MM.1S (cell line): Measurements from ENCODE around the gene HEMK1.

ENCODE experiments used
- DNase-seq: peaks from one replicate; pipeline ENCODE4 v3.0.0-alpha.2; 2015
- H2AFZ ChIP-seq: fragments of 300-600 bp; sonication (generic); 2 replicates; pipeline ENCODE4 v1.6.0; 2016; ENCODE audit warnings: antibody characterized with exemption, low read length
- H3F3A ChIP-seq: fragments of 300-600 bp; sonication (generic); 2 replicates; pipeline ENCODE4 v1.6.1; 2016; ENCODE audit warnings: mild to moderate bottlenecking, antibody characterized with exemption, low read length, moderate library complexity, mixed read lengths; ENCODE audit not compliant: insufficient read depth
- H3K27ac ChIP-seq: fragments of 300-600 bp; sonication (generic); 2 replicates; pipeline ENCODE4 v1.5.1; 2016; ENCODE audit warnings: mild to moderate bottlenecking, low read length
- H3K27me3 ChIP-seq: fragments of 300-600 bp; sonication (generic); replicated peaks from 2 replicates; pipeline ENCODE4 v1.6.0; 2016; ENCODE audit warnings: low read length; ENCODE audit not compliant: insufficient read depth
- H3K36me3 ChIP-seq: fragments of 300-600 bp; sonication (generic); replicated peaks from 2 replicates; pipeline ENCODE4 v1.6.1; 2016; ENCODE audit warnings: mild to moderate bottlenecking, low read length, mixed read lengths; ENCODE audit not compliant: insufficient read depth
- H3K4me1 ChIP-seq: fragments of 300-600 bp; sonication (generic); 2 replicates; pipeline ENCODE4 v1.6.1; 2016; ENCODE audit warnings: low read length, mixed read lengths
- H3K4me2 ChIP-seq: fragments of 300-600 bp; sonication (generic); 2 replicates; pipeline ENCODE4 v1.6.0; 2016; ENCODE audit warnings: low read depth, low read length
- H3K4me3 ChIP-seq: fragments of 300-600 bp; sonication (generic); 2 replicates; pipeline ENCODE4 v1.5.1; 2016; ENCODE audit warnings: low read length, mixed read lengths
- H3K79me2 ChIP-seq: fragments of 300-600 bp; sonication (generic); 2 replicates; pipeline ENCODE4 v1.6.1; 2016; ENCODE audit warnings: mixed run types, low read length, mixed read lengths
- H3K9ac ChIP-seq: fragments of 300-600 bp; sonication (generic); 2 replicates; pipeline ENCODE4 v1.6.1; 2016; ENCODE audit warnings: low read length, mixed read lengths
- H3K9me2 ChIP-seq: fragments of 300-600 bp; sonication (generic); replicated peaks from 2 replicates; pipeline ENCODE4 v1.6.1; 2016; ENCODE audit warnings: mild to moderate bottlenecking, low read length, mixed read lengths; ENCODE audit not compliant: insufficient read depth
- H3K9me3 ChIP-seq: fragments of 300-600 bp; sonication (generic); replicated peaks from 2 replicates; pipeline ENCODE4 v1.6.1; 2016; ENCODE audit warnings: mild to moderate bottlenecking, low read length, mixed read lengths; ENCODE audit not compliant: insufficient read depth
- H4K20me1 ChIP-seq: fragments of 300-600 bp; sonication (generic); 2 replicates; pipeline ENCODE4 v1.6.1; 2016; ENCODE audit warnings: mild to moderate bottlenecking, low read length, moderate library complexity, mixed read lengths; ENCODE audit not compliant: insufficient read depth
- EZH2 ChIP-seq: fragments of 300-600 bp; sonication (generic); optimal IDR thresholded peaks from 2 replicates; pipeline ENCODE3; 2017; ENCODE audit warnings: low read depth, mild to moderate bottlenecking, antibody characterized with exemption, low read length, mixed read lengths
- EZH2phosphoT487 ChIP-seq: fragments of 300-600 bp; sonication (generic); IDR thresholded peaks from 2 replicates; pipeline ENCODE4 v1.6.1; 2018; ENCODE audit warnings: antibody characterized with exemption, low read length
- TF ChIP-seq, protein P1 (sequence below): fragments of 300-600 bp; sonication (generic); IDR thresholded peaks from 2 replicates; pipeline ENCODE4 v1.5.1; 2016; ENCODE audit warnings: antibody characterized with exemption, low read length, mixed read lengths

Gene HEMK1

GRCh38 chr3:50628601-50629000 is 59.3 kb downstream of the HEMK1 start:
- H4K20me1 ChIP-seq, result no peaks in the 10 kb centered on the region
- no peaks in the 10 kb centered on the region for H3F3A ChIP-seq
- no peak overlapping the region for H3K9ac ChIP-seq
- no peaks in the 10 kb centered on the region for H3K9me3 ChIP-seq
- no peak for TF ChIP-seq EZH2phosphoT487
- TF ChIP-seq, protein P1, sequence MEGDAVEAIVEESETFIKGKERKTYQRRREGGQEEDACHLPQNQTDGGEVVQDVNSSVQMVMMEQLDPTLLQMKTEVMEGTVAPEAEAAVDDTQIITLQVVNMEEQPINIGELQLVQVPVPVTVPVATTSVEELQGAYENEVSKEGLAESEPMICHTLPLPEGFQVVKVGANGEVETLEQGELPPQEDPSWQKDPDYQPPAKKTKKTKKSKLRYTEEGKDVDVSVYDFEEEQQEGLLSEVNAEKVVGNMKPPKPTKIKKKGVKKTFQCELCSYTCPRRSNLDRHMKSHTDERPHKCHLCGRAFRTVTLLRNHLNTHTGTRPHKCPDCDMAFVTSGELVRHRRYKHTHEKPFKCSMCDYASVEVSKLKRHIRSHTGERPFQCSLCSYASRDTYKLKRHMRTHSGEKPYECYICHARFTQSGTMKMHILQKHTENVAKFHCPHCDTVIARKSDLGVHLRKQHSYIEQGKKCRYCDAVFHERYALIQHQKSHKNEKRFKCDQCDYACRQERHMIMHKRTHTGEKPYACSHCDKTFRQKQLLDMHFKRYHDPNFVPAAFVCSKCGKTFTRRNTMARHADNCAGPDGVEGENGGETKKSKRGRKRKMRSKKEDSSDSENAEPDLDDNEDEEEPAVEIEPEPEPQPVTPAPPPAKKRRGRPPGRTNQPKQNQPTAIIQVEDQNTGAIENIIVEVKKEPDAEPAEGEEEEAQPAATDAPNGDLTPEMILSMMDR, result no peak
- no peak for TF ChIP-seq EZH2
- H3K27me3 ChIP-seq, result no peaks in the 10 kb centered on the region
- peaks cover 11% of the 10 kb centered on the region for H3K4me1 ChIP-seq
- H3K9me2 ChIP-seq, result no peaks in the 10 kb centered on the region
- no peaks in the 10 kb centered on the region for H3K36me3 ChIP-seq
- no peak overlapping the region for H3K4me3 ChIP-seq
- H3K4me2 ChIP-seq, result no peak overlapping the region
- H3K27ac ChIP-seq, result no peak overlapping the region
- DNase-seq, result no peak
- peaks cover 23% of the 10 kb centered on the region for H3K79me2 ChIP-seq
- no peak overlapping the region for H2AFZ ChIP-seq

GRCh38 chr3:50630394-50630793 is 61.1 kb downstream of the HEMK1 start:
- Histone ChIP-seq H3K4me2 (no peak overlapping the region), H3K27me3 (no peaks in the 10 kb centered on the region), H3K9ac (no peak overlapping the region), H3K27ac (no peak overlapping the region), H3K4me3 (no peak overlapping the region), H3K4me1 (no peaks in the 10 kb centered on the region), H3K9me2 (no peaks in the 10 kb centered on the region), H3K36me3 (no peaks in the 10 kb centered on the region), H3K79me2 (peaks cover 20% of the 10 kb centered on the region), H2AFZ (no peak overlapping the region), H4K20me1 (no peaks in the 10 kb centered on the region), H3F3A (no peaks in the 10 kb centered on the region), H3K9me3 (no peaks in the 10 kb centered on the region)
- TF ChIP-seq, protein P1, result no peak
- TF ChIP-seq EZH2 (no peak), EZH2phosphoT487 (no peak)
- no peak for DNase-seq

DNA sequence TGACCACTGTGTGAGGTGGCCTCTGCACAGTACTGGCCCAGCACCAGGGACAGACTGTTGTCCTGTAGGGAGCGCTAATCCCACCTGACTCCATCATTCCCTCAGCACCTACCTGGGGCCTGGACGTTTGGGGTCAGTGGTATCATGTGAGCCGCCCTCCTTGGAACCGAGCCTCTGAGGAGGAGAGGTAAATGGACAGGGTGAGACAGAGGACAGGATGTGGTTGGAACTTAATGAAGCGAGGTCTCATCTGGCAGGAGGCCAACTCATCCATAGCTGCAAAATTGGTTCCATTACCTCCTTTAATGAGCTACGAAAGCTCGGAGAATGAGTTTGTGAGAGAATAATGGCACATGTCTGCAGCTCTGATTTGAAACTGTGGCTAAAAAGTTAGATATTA is 61.6 kb downstream of the HEMK1 start:
- Histone ChIP-seq H3K4me2 (no peak overlapping the region), H3F3A (no peaks in the 10 kb centered on the region), H3K9ac (no peak overlapping the region), H3K79me2 (peaks cover 17% of the 10 kb centered on the region), H3K4me1 (no peaks in the 10 kb centered on the region), H3K36me3 (no peaks in the 10 kb centered on the region), H4K20me1 (no peaks in the 10 kb centered on the region), H3K27me3 (no peaks in the 10 kb centered on the region), H3K9me3 (no peaks in the 10 kb centered on the region), H3K4me3 (no peak overlapping the region), H3K9me2 (no peaks in the 10 kb centered on the region), H3K27ac (no peak overlapping the region), H2AFZ (no peak overlapping the region)
- DNase-seq, result no peak
- TF ChIP-seq, protein P1, result no peak
